ENCODE data around the gene OBSCN. TPM values are rescaled to one million over a fixed set of nuclear protein-coding genes. Genes with fewer than 3 reads are reported as not detected.

OBSCN gene
- total RNA-seq, 1 experiment from 2014 or later = 33.3 TPM

DNA sequence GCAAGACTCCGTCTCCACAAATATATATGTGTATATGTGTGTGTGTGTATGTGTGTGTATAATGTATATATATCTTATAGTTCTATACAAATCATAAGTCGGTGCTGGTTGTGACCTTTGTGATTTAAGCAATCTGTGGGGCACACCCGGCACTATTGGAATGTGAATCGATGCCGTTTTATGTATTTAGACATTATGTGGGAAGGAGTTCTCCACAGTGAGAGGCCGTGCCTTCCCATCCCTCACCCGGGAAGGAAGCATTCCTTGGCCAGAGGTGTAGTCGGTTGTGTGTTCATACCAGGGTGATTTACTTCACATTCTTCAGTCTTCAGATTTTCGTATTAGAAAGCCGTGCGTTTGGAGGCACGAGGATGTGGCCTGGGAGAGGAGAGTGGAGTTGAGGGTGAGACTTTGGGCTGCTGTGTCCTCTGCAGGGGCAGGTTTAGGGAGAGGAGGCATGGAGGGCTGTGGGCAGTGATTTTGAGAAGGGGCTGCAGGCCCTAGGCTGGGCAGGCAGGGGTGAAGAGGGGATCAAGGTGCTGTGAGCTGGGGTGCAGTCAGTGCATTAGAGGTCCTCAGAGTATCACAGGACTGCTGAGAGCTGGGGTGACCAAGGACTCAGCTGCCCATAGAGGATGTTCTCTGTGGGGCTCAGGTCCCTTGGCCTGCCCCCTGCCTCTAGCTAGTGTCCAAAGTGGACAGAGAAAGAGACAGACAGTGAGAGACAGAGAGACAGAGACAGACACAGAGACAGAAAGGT, 141.0 kb downstream of the OBSCN start:
- no peak overlapping the region for H3K56ac ChIP-seq (ENCODE audit: insufficient read length, low read depth, low read length)
- peaks cover 5% of the 10 kb centered on the region for H3K9me3 ChIP-seq (ENCODE audit: control insufficient read depth, low read depth, low read length)
- H4K20me1 ChIP-seq (ENCODE audit: control insufficient read depth, insufficient read depth, insufficient read length) = no peaks in the 10 kb centered on the region
- Mint-ChIP-seq H3K9me3 (no peaks in the 10 kb centered on the region; a peak in 1 of 5 replicates), H3K4me3 (no peak overlapping the region), H3K36me3 (ENCODE audit: insufficient read depth in 1 of 3, low read depth in 3 of 3) (peaks cover 5 to 11% (median 7%) of the 10 kb centered on the region in 3 experiments; a peak in 5 of 7 replicates), H3K27me3 (ENCODE audit: low read depth) (peaks cover 6% of the 10 kb centered on the region), H3K27ac (no peak overlapping the region; a peak in 1 of 7 replicates), H3K4me1 (no peaks in the 10 kb centered on the region; a peak in 1 of 4 replicates)
- H2BK12ac ChIP-seq (ENCODE audit: insufficient read length, low read depth, low read length) = no peak overlapping the region
- no peaks in the 10 kb centered on the region for H3K79me2 ChIP-seq (ENCODE audit: insufficient read depth, low read length)
- H3K23ac ChIP-seq (ENCODE audit: insufficient read length, low read depth, low read length) = no peak overlapping the region
- H3T11ph ChIP-seq (ENCODE audit: low read length) = no peak overlapping the region
- DNase-seq = no peak
- H2BK15ac ChIP-seq (ENCODE audit: low read depth, low read length) = no peak overlapping the region
- no peaks in the 10 kb centered on the region for H3K79me1 ChIP-seq (ENCODE audit: insufficient read depth, low read depth, low read length, poor library complexity, severe bottlenecking)
- no CpG with 5 or more reads among the region's 12 CpGs for WGBS (ENCODE audit: extremely low coverage, insufficient read length, low lambda C conversion rate)
- H2BK20ac ChIP-seq (ENCODE audit: low read depth, low read length, poor library complexity, severe bottlenecking) = no peak overlapping the region
- TF ChIP-seq, protein P1, sequence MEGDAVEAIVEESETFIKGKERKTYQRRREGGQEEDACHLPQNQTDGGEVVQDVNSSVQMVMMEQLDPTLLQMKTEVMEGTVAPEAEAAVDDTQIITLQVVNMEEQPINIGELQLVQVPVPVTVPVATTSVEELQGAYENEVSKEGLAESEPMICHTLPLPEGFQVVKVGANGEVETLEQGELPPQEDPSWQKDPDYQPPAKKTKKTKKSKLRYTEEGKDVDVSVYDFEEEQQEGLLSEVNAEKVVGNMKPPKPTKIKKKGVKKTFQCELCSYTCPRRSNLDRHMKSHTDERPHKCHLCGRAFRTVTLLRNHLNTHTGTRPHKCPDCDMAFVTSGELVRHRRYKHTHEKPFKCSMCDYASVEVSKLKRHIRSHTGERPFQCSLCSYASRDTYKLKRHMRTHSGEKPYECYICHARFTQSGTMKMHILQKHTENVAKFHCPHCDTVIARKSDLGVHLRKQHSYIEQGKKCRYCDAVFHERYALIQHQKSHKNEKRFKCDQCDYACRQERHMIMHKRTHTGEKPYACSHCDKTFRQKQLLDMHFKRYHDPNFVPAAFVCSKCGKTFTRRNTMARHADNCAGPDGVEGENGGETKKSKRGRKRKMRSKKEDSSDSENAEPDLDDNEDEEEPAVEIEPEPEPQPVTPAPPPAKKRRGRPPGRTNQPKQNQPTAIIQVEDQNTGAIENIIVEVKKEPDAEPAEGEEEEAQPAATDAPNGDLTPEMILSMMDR (conservative IDR thresholded peaks at IDR 0.05) = no peak
- H3K27me3 ChIP-seq (ENCODE audit: insufficient read depth, low read length) = no peaks in the 10 kb centered on the region
- no peak overlapping the region for H4K5ac ChIP-seq (ENCODE audit: insufficient read length, low read depth, low read length)
- H4K91ac ChIP-seq (ENCODE audit: insufficient read length, low read depth, low read length) = no peak overlapping the region
- no peak overlapping the region for H3K9ac ChIP-seq (ENCODE audit: extremely low read depth, insufficient read length, low read length)
- H2AFZ ChIP-seq (ENCODE audit: low read length) = no peak overlapping the region
- H4K8ac ChIP-seq (replicated peaks; ENCODE audit: insufficient read length, low read depth, low read length) = no peak overlapping the region
- no peak overlapping the region for H3K27ac ChIP-seq (ENCODE audit: insufficient read length, low read depth, low read length)
- no peak overlapping the region for H3K14ac ChIP-seq (ENCODE audit: insufficient read depth, low read length)
- H3K18ac ChIP-seq (ENCODE audit: insufficient read length, low read depth, low read length) = no peak overlapping the region
- no peak overlapping the region for H2BK5ac ChIP-seq (ENCODE audit: insufficient read length, low read length)
- H3K23me2 ChIP-seq (ENCODE audit: insufficient read length, low read depth, low read length, poor library complexity, severe bottlenecking) = no peaks in the 10 kb centered on the region
- H3K4ac ChIP-seq (ENCODE audit: low read depth, low read length) = no peak overlapping the region
- H3K4me2 ChIP-seq (ENCODE audit: insufficient read depth, insufficient read length, low read length) = no peak overlapping the region
- H3K4me1 ChIP-seq (ENCODE audit: insufficient read depth, low read length) = no peaks in the 10 kb centered on the region
- no peak overlapping the region for H2BK120ac ChIP-seq (ENCODE audit: low read depth, low read length, poor library complexity, severe bottlenecking)
- H2AK5ac ChIP-seq (ENCODE audit: insufficient read length, low read length) = no peak overlapping the region

Measured in H9 (cell line).